Cardiac muscle cell (in vitro differentiated cells and primary cell): ENCODE data around the gene RAB40AL. TPM values are rescaled to one million over a fixed set of nuclear protein-coding genes. Genes with fewer than 3 reads are reported as not detected.
"Not testable (repeated sequence)": the region's sequence is repeated elsewhere in the genome, so short reads cannot be mapped to it uniquely, and the experiment has no call there.

Experiments
- DNase-seq, 2 donors: peaks; one replicate each; pipeline versions ENCODE4 v3.0.0 to v3.0.0-alpha.2; 2010 to 2017; ENCODE audit warnings: low read depth in 1 of 2, low spot score in 1 of 2
- H3K27ac ChIP-seq: fragments of 200-600 bp; sonication (generic); 2 replicates; pipeline ENCODE4 v1.5.1; 2016
- H3K27me3 ChIP-seq: fragments of 200-600 bp; sonication (generic); 2 replicates; pipeline ENCODE4 v1.6.0; 2016; ENCODE audit warnings: control low read depth
- H3K36me3 ChIP-seq: fragments of 200-600 bp; sonication (generic); 2 replicates; pipeline ENCODE4 v1.5.1; 2016; ENCODE audit warnings: control low read depth
- H3K4me1 ChIP-seq: fragments of 200-600 bp; sonication (generic); 2 replicates; pipeline ENCODE4 v1.8.1; 2017; ENCODE audit warnings: low read depth, mild to moderate bottlenecking, mixed run types
- H3K4me3 ChIP-seq: fragments of 200-600 bp; sonication (generic); 2 replicates; pipeline ENCODE4 v1.5.1; 2016; ENCODE audit warnings: mild to moderate bottlenecking
- H3K9me3 ChIP-seq: fragments of 200-600 bp; sonication (generic); 2 replicates; pipeline ENCODE4 v1.5.1; 2017; ENCODE audit warnings: low read depth, mild to moderate bottlenecking, control low read depth
- CTCF ChIP-seq: IDR thresholded peaks from 2 replicates; pipeline ENCODE4 v1.5.1; 2012; ENCODE audit warnings: low read depth, mild to moderate bottlenecking, low read length
- polyA plus RNA-seq: library from polyadenylated mRNA; unstranded; fragments of >200 nt; fragmentation: Nextera tagmentation; extraction: Ambion mirVana; gene quantifications from 2 replicates; pipeline ENCODE4 v1.2.1, GENCODE V29; 2016
- total RNA-seq: library from RNA; depleted of rRNA; stranded (reverse); fragments of >200 nt; gene quantifications from 2 replicates; pipeline ENCODE4 v1.2.3, GENCODE V29; 2016

RAB40AL gene
- total and polyA plus RNA-seq, 2 experiments from 2014 or later, result 0.48 to 0.62 TPM

DNA sequence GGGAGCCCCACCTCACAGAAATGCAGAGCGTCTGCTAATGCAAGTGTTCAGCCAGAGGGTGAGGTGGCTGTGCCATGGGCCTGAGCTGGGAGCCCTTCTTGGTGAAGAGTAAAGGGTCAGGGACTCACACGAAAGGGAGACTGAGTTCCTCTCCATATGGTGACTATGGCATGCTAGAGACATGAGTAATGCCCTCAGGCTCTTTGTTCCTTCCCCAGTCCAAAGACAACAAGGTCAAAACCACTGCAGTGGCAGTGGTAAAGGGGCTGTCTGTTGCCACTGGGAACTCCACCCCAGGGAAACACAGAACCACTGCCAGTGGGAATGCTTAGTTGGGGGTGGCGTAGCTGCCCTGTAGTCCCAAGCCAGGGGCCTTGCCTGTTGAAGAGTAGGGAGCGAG lies 22.4 kb downstream of the RAB40AL start:
- Histone ChIP-seq H3K36me3 (no peaks in the 10 kb centered on the region), H3K4me3 (no peak overlapping the region), H3K9me3 (no peaks in the 10 kb centered on the region), H3K4me1 (no peaks in the 10 kb centered on the region), H3K27ac (no peak overlapping the region), H3K27me3 (no peaks in the 10 kb centered on the region)
- DNase-seq, result no peak
- no peak for TF ChIP-seq CTCF

- DNase-seq, result no peak
- Histone ChIP-seq H3K4me1 (no peaks in the 10 kb centered on the region), H3K36me3 (no peaks in the 10 kb centered on the region), H3K4me3 (no peak overlapping the region), H3K27me3 (no peaks in the 10 kb centered on the region), H3K9me3 (no peaks in the 10 kb centered on the region), H3K27ac (no peak overlapping the region)
- no peak for TF ChIP-seq CTCF
These were observed 26.9 kb downstream of the RAB40AL start for GRCh38 chrX:102963955-102964354.

DNA sequence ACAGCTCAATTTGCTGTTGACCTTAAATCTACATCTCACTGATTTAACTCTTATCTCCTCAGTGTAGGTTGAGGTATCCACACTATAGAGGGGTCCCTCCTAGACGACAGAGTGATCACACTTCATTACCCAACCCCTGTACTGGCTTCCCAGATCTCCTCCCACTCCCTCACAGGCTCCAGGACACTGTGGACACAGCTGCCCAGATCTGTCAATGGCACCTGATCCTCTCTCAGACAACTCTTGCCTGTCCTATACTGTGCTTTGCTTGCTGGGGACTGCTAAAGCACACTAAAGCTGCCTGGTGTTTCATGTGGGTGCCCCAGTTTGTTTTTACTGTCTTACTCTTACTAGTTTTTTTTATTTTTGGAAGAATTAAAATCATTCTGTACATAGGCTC lies 27.9 kb downstream of the RAB40AL start:
- H3K27me3 ChIP-seq, result no peaks in the 10 kb centered on the region
- no peaks in the 10 kb centered on the region for H3K36me3 ChIP-seq
- no peaks in the 10 kb centered on the region for H3K4me1 ChIP-seq
- no peaks in the 10 kb centered on the region for H3K9me3 ChIP-seq
- no peak overlapping the region for H3K27ac ChIP-seq
- no peak overlapping the region for H3K4me3 ChIP-seq
- DNase-seq, result no peak
- TF ChIP-seq CTCF, result no peak

- Histone ChIP-seq H3K36me3 (no peaks in the 10 kb centered on the region), H3K9me3 (no peaks in the 10 kb centered on the region), H3K27me3 (no peaks in the 10 kb centered on the region), H3K4me3 (no peak overlapping the region), H3K4me1 (no peaks in the 10 kb centered on the region), H3K27ac (no peak overlapping the region)
- TF ChIP-seq CTCF, result no peak
- no peak for DNase-seq
These were observed 29.6 kb downstream of the RAB40AL start for GRCh38 chrX:102966701-102967100.

GRCh38 chrX:102968216-102968615 lies 31.1 kb downstream of the RAB40AL start:
- H3K9me3 ChIP-seq, result no peaks in the 10 kb centered on the region
- no peak for TF ChIP-seq CTCF

DNA sequence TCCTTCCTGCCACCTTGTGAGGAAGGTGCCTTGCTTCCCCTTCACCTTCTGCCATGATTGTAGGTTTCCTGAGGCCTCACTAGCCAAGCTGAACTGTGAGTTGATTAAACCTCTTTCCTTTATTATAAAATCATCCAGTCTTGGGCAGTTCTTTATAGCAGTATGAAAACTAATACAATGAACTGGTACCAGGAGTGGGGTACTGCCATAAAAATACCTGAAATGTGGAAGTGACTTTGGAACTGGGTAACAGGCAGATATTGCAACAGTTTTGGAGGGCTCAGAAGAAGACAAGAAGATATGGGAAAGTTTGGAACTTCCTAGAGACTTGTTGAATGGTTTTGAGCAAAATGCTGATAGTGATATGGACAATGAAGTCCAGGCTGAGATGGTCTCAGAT lies 34.5 kb downstream of the RAB40AL start:
- H3K36me3 ChIP-seq, DNase-seq, H3K27me3 ChIP-seq, H3K4me1 ChIP-seq, H3K27ac ChIP-seq, H3K9me3 ChIP-seq, H3K4me3 ChIP-seq: not testable (repeated sequence)

More at GRCh38 chrX:102968216-102968615, 31.1 kb downstream of the RAB40AL start:
- DNase-seq, result no peak
- no peaks in the 10 kb centered on the region for H3K27me3 ChIP-seq
- no peaks in the 10 kb centered on the region for H3K4me1 ChIP-seq
- H3K36me3 ChIP-seq, result no peaks in the 10 kb centered on the region
- H3K27ac ChIP-seq, result no peak overlapping the region
- H3K4me3 ChIP-seq, result no peak overlapping the region
